Measurements from ENCODE around the gene CHN1. TPM values are rescaled to one million over a fixed set of nuclear protein-coding genes. Genes with fewer than 3 reads are reported as not detected.

CHN1 gene
- polyA plus RNA-seq, 4 donors, result 18.4 to 29.8 (median 28.1) TPM

DNA sequence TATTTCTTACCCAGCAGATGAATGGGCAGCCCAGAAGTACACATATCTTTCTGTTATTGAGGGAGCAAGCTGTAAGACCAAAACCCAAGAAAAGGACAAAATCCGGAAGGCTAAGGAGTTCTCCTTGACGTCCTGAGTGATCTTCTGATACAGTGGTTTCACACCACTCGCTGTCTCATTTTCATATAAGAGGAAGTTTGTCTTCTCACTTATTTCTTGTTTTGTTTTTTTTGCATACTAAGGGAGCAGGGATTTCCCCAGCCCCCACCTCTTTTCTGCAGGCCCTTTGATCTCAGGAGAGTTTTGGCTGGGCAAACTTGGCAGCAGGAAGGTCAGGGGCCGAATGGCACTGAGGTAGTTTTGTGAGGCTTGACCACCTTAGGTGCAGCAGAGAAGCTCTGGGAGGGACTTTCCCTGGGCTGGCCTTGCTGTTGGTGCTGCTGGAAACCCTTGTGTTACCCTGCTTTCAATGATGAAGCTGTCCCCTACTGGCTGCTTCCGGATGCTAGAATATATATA lies 254.2 kb downstream of the CHN1 start:
- DNase-seq (ENCODE audit: low read depth in 4 of 4, low spot score in 3 of 4), result no peak

- DNase-seq (ENCODE audit: low read depth in 4 of 4, low spot score in 3 of 4), result no peak
Measured at GRCh38 chr2:174749793-174750192, 255.4 kb downstream of the CHN1 start.

- no peak for DNase-seq (ENCODE audit: low read depth in 4 of 4, low spot score in 3 of 4)
Measured at GRCh38 chr2:174748948-174749347, 256.2 kb downstream of the CHN1 start.

Other genes with a start within 250 kb of the CHN1 start
- 10 to 100 TPM in 1 of 4 donors, 1 to 10 TPM in 3; 2.9 to 12.3 (median 6.3) TPM for gene CHRNA1, start 240.9 kb downstream of the CHN1 start, polyA plus RNA-seq (ENCODE audit: insufficient read length in 4 of 4)
- gene ATF2, start 162.8 kb upstream of the CHN1 start, polyA plus RNA-seq (ENCODE audit: insufficient read length in 4 of 4), result 10 to 100 TPM; 60.5 to 70.3 (median 63.6) TPM
- 100 to 1,000 TPM; 198 to 353 (median 317) TPM for gene ATP5MC3, start 176.3 kb upstream of the CHN1 start, polyA plus RNA-seq (ENCODE audit: insufficient read length in 4 of 4)

Data from left renal pelvis (tissue), 4 donors.